HFFc6 (cell line): ENCODE measurements around the gene DPYSL4. TPM values are rescaled to one million over a fixed set of nuclear protein-coding genes. Genes with fewer than 3 reads are reported as not detected.

ENCODE experiments used
- DNase-seq: peaks from one replicate; pipeline ENCODE4 v3.0.0-alpha.2; 2018
- H3K27ac Mint-ChIP-seq: 2 replicates; pipeline ENCODE4 v1.8.0; 2020; ENCODE audit warnings: mild to moderate bottlenecking, mixed read lengths
- H3K27me3 Mint-ChIP-seq: 2 replicates; pipeline ENCODE4 v1.8.0; 2021; ENCODE audit warnings: mild to moderate bottlenecking, moderate library complexity, mixed read lengths; ENCODE audit not compliant: insufficient read depth
- H3K36me3 Mint-ChIP-seq: 2 replicates; pipeline ENCODE4 v1.8.0; 2021; ENCODE audit warnings: low read depth, mixed read lengths
- H3K4me1 Mint-ChIP-seq: 2 replicates; pipeline ENCODE4 v1.8.0; 2020; ENCODE audit warnings: low read depth, mixed read lengths
- H3K4me3 Mint-ChIP-seq: 2 replicates; pipeline ENCODE4 v1.8.0; 2020; ENCODE audit warnings: mild to moderate bottlenecking, moderate library complexity, mixed read lengths
- H3K9me3 Mint-ChIP-seq: 2 replicates; pipeline ENCODE4 v1.8.0; 2020; ENCODE audit warnings: mild to moderate bottlenecking, mixed read lengths
- CTCF ChIP-seq: fragments of 200-600 bp; sonication (generic); IDR thresholded peaks from 2 replicates; pipeline ENCODE4 v1.5.0; 2021; ENCODE audit warnings: antibody characterized with exemption, mild to moderate bottlenecking
- total RNA-seq, 6 experiments: library from RNA; stranded (reverse); fragmentation: NEBNext Ultra II Directional; extraction: Animal tissue kit (Norgen Biotek cat#: 25700); gene quantifications; 2 replicates in 1 of 6; 3 replicates in 5 of 6; pipeline ENCODE4 v1.2.3, GENCODE V29; 2021

The DPYSL4 gene
- total RNA-seq, 6 experiments from 2014 or later, result 0.13 to 2.4 (median 0.34) TPM

- no peak overlapping the region for H3K4me3 Mint-ChIP-seq
- no peak overlapping the region for H3K27ac Mint-ChIP-seq
- no peaks in the 10 kb centered on the region for H3K4me1 Mint-ChIP-seq
- no peak for TF ChIP-seq CTCF
- no peaks in the 10 kb centered on the region for H3K27me3 Mint-ChIP-seq
- H3K9me3 Mint-ChIP-seq, result no peaks in the 10 kb centered on the region
- no peaks in the 10 kb centered on the region for H3K36me3 Mint-ChIP-seq
- DNase-seq, result no peak
Measured at GRCh38 chr10:132198068-132198370, 11.3 kb downstream of the DPYSL4 start.

DNA sequence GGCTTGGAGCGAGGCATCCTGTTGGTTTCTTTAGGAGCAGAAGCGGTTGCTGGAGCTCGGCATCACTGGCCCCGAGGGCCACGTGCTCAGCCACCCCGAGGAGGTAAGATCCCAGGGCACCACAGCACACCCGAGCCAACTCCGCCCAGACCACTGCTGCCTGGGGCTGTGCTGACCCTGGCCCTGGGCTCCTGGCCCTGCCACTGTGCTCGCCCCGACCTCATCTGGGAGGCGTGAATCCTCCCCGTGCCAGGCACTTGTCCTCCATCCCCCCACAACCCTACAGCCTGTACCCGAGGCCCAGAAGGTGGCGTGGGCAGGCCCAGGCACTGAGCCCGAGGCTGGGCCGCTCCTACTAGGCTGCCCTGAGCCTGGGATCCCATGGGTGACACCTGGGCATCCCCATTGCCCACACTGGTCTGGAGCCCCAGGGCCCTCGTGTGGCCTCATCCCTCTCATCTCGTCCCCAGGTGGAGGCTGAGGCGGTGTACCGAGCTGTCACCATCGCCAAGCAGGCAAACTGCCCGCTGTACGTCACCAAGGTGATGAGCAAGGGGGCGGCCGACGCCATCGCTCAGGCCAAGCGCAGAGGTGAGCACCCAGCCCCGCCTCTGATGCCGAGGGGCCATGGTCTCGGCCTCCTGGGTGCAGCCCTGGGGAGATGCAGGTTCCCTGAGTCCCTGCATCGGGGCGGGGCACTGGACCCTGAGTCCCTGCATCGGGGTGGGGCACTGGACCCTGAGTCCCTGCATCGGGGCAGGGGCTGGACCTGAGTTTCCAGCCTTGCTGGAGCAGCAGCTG lies 11.8 kb downstream of the DPYSL4 start:
- TF ChIP-seq CTCF, result no peak
- H3K36me3 Mint-ChIP-seq, result no peaks in the 10 kb centered on the region
- no peaks in the 10 kb centered on the region for H3K4me1 Mint-ChIP-seq
- no peak overlapping the region for H3K27ac Mint-ChIP-seq
- DNase-seq, result no peak
- no peaks in the 10 kb centered on the region for H3K27me3 Mint-ChIP-seq
- H3K9me3 Mint-ChIP-seq, result no peaks in the 10 kb centered on the region
- no peak overlapping the region for H3K4me3 Mint-ChIP-seq

DNA sequence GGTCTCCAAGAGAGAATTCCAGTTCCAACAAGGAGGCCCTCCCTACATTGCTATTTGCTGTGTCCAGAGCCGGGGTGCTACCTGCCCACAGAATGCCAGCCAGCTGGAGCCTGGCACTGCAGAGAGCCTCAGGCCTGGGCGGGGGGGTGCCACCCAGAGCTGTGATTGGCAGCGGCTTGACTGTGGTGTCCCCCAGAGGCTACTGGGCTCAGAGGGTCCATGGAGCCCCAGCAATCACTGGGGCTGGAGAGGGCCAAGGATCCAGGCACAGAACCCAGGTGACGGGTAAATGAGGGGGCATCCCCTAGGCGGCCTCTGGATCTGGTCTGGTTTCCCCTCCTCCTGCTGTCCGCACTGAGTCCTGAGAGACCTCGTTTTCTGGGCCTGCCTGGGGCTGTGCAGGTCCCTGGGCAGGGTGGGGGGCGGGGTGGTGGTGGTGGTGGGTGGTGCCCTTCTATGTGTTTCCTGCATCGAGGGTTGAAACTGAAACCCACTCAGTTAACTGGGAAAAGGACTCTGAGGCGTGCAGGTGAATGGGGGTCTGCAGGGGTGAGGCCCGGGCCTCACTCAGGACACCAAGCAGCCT lies 12.6 kb downstream of the DPYSL4 start:
- DNase-seq, result no peak
- TF ChIP-seq CTCF, result no peak
- no peak overlapping the region for H3K4me3 Mint-ChIP-seq
- H3K9me3 Mint-ChIP-seq, result no peaks in the 10 kb centered on the region
- no peaks in the 10 kb centered on the region for H3K36me3 Mint-ChIP-seq
- no peaks in the 10 kb centered on the region for H3K4me1 Mint-ChIP-seq
- no peaks in the 10 kb centered on the region for H3K27me3 Mint-ChIP-seq
- no peak overlapping the region for H3K27ac Mint-ChIP-seq

DNA sequence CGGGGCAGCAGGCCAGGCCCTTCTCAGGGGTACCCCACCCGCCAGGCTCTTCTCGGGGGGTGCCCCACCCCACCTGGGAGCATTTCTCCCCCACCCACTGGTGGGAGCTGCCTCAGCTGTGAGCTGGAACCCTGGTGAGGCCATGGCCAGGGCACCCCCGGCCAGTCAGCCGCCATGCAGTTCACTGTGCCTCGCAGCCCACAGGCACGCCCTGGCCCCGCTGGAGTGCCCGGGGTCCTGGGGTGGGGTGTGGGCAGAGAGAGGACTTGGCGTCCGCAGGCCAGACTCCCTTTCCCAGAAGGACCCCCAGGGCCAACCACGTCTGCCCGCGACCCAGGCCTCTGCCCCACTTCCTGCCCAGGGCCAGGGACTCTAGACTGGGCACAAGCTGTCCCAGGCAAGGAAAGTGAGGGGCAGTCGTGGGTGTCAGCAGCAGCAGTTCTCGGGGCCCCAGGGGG lies 13.1 kb downstream of the DPYSL4 start:
- Mint-ChIP-seq H3K4me3 (no peak overlapping the region), H3K27me3 (no peaks in the 10 kb centered on the region), H3K9me3 (no peaks in the 10 kb centered on the region), H3K36me3 (no peaks in the 10 kb centered on the region), H3K4me1 (no peaks in the 10 kb centered on the region), H3K27ac (no peak overlapping the region)
- no peak for DNase-seq
- no peak for TF ChIP-seq CTCF

GRCh38 chr10:132200344-132201110 lies 13.8 kb downstream of the DPYSL4 start:
- H3K27ac Mint-ChIP-seq, result no peak overlapping the region
- H3K9me3 Mint-ChIP-seq, result no peaks in the 10 kb centered on the region
- DNase-seq, result no peak
- TF ChIP-seq CTCF, result no peak
- no peak overlapping the region for H3K4me3 Mint-ChIP-seq
- H3K4me1 Mint-ChIP-seq, result no peaks in the 10 kb centered on the region
- no peaks in the 10 kb centered on the region for H3K36me3 Mint-ChIP-seq
- H3K27me3 Mint-ChIP-seq, result no peaks in the 10 kb centered on the region
